GM23248 (cell line): ENCODE data around the gene AIRE.

ENCODE experiments used
- EZH2 ChIP-seq: fragments of 200-600 bp; sonication (generic); IDR thresholded peaks from 2 replicates; pipeline ENCODE4 v1.6.1; 2018; ENCODE audit warnings: antibody characterized with exemption, mild to moderate bottlenecking; ENCODE audit not compliant: insufficient read depth, poor library complexity, severe bottlenecking
- EZH2phosphoT487 ChIP-seq: fragments of 200-600 bp; sonication (generic); IDR thresholded peaks from 2 replicates; pipeline ENCODE4 v1.6.1; 2018; ENCODE audit warnings: antibody characterized with exemption, moderate library complexity, mild to moderate bottlenecking, low read depth; ENCODE audit not compliant: insufficient read depth

GRCh38 chr21:44296916-44297315, 11.2 kb downstream of the AIRE start:
- no peak for TF ChIP-seq EZH2
- no peak for TF ChIP-seq EZH2phosphoT487
